A549 (cell line): ENCODE measurements around the gene GATC.

Experiments used
- CEBPB ChIP-seq, 2 experiments: fragments of >200 bp in 1 of 2; sonication (Bioruptor Twin) in 1 of 2; formaldehyde crosslinking in 1 of 2; IDR thresholded peaks; 2 replicates each; pipeline ENCODE4 v1.6.1; 2012 to 2016
- CTCF ChIP-seq: fragments of >200 bp; sonication (Bioruptor Twin); formaldehyde crosslinking; IDR thresholded peaks from 3 replicates; pipeline ENCODE4 v1.5.1; 2016
- EP300 ChIP-seq, 2 experiments: fragments of >200 bp; sonication (Bioruptor Twin); formaldehyde crosslinking; IDR thresholded peaks; 2 replicates in 1 of 2; 3 replicates in 1 of 2; pipeline ENCODE4 v1.6.1; 2016 to 2017
- KDM5A ChIP-seq: fragments of 200-600 bp; sonication (generic); IDR thresholded peaks from 2 replicates; pipeline ENCODE4 v1.6.1; 2016; ENCODE audit warnings: antibody characterized with exemption, mild to moderate bottlenecking
- RAD21 ChIP-seq, 2 experiments: fragments of >200 bp in 1 of 2; sonication (Bioruptor Twin) in 1 of 2; formaldehyde crosslinking in 1 of 2; IDR thresholded peaks in 1 of 2; conservative IDR thresholded peaks in 1 of 2; 2 replicates in 1 of 2; 3 replicates in 1 of 2; pipeline ENCODE4 v1.6.1; 2012 to 2018; ENCODE audit warnings: inconsistent platforms in 1 of 2
- USF2 ChIP-seq: fragments of 450-650 bp; IDR thresholded peaks from 2 replicates; pipeline ENCODE4 v1.6.1; 2014; ENCODE audit warnings: antibody characterized with exemption

- TF ChIP-seq KDM5A (no peak), USF2 (no peak), CTCF (no peak), RAD21 (conservative IDR thresholded peaks at IDR 0.05 in 1 of 2, IDR thresholded peaks at IDR 0.05 in 1 of 2) (no peak), EP300 (IDR thresholded peaks at IDR 0.05) (no peak), CEBPB (IDR thresholded peaks at IDR 0.05) (no peak)
Measured at GRCh38 chr12:120455302-120455701, 9.1 kb downstream of the GATC start.
